Nucleus accumbens (tissue), 56 donors: Measurements from ENCODE around the gene LRRC8A.
A peak's percentile ranks its signal among the peaks of the same experiment; 100 is the strongest.
"Not testable (repeated sequence)": the region's sequence is repeated elsewhere in the genome, so short reads cannot be mapped to it uniquely, and the experiment has no call there.

Source experiments
- DNase-seq, 56 donors: peaks; one replicate each; lab custom pipeline; 2025; lab: John Stamatoyannopoulos, UW

The LRRC8A gene

GRCh38 chr9:128946571-128947276, 64.8 kb downstream of the LRRC8A start:
- DNase-seq = peak in 16 of 56 donors; percentile 34 to 68 (median 58)

GRCh38 chr9:128947277-128947526, 65.3 kb downstream of the LRRC8A start:
- no peak for DNase-seq

GRCh38 chr9:128947527-128948301, 65.8 kb downstream of the LRRC8A start, which contains the start of the genes DOLK and NUP188:
Gene DOLK (minus strand): TSS chr9:128947603. CDS start chr9:128947303, 300 bp downstream.
Gene NUP188 (plus strand): TSS chr9:128947699. CDS start chr9:128947720, 21 bp downstream.
- peak; percentile 29 to 99 (median 92) for DNase-seq

- DNase-seq = not testable (repeated sequence)
These were observed 79.5 kb downstream of the LRRC8A start for GRCh38 chr9:128961403-128961802.
